ENCODE results near the gene SH3TC1.

Gene SH3TC1

DNA sequence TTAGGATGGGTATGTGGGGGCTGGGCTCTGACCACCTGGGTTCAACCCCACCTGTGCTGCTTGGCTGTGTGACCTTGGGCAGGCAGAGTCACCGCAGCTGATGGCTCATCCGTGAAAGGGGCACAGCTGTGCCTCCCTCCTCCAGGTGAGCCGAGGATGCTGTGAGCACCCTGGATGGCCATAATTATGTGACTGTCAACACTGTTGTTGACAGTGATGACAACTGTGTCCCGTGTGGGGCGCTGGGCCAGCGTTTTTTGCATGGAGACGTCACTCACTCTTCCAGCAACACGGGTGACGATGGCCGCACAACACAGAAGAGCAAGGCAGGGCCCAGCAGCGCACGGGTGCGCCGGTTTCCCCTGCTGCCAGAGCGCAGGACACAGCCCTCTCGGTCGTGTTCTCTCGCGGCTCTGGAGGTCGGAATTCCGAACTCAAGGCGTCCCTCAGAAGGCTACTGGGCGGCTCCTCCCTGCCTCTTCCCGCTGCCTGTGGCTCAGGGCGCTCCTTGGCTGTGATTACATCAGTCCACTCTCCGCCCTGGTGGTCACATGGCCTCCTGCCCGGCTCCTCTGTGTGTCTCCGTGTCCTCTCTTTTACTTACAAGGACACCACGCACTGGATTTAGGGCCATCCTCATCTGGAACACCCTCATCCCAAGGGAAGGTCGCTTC lies 1.3 kb downstream of the SH3TC1 start:
- no peak for DNase-seq (ENCODE audit: low spot score)

DNA sequence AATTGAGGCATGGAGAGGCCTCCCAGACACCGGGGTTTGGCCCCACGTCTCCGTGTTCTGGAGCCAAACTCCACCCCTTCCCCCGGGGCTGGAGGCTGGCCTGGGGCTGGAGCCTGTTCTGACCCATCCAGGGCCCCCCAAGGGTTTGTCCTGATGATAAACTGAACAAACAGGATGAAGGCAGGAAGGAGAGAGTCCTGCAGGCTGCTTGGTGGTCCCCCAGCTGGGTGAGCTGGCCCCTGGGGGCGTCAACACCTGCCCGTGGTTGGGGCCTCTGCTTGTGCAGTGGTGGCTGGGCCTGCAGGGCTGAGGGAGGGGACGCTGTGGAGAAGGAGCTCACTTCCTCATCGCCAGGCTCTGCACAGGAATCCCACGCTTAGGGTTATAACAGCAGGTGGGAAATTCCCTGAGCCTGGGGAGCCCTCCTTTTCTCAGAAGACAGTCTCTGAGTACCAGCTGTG lies 2.3 kb downstream of the SH3TC1 start:
- DNase-seq (ENCODE audit: low spot score): peak; percentile 81
- TF ChIP-seq, protein P1, sequence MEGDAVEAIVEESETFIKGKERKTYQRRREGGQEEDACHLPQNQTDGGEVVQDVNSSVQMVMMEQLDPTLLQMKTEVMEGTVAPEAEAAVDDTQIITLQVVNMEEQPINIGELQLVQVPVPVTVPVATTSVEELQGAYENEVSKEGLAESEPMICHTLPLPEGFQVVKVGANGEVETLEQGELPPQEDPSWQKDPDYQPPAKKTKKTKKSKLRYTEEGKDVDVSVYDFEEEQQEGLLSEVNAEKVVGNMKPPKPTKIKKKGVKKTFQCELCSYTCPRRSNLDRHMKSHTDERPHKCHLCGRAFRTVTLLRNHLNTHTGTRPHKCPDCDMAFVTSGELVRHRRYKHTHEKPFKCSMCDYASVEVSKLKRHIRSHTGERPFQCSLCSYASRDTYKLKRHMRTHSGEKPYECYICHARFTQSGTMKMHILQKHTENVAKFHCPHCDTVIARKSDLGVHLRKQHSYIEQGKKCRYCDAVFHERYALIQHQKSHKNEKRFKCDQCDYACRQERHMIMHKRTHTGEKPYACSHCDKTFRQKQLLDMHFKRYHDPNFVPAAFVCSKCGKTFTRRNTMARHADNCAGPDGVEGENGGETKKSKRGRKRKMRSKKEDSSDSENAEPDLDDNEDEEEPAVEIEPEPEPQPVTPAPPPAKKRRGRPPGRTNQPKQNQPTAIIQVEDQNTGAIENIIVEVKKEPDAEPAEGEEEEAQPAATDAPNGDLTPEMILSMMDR (IDR thresholded peaks at IDR 0.05; ENCODE audit: extremely low read depth, missing control alignments): no peak

More for the DNA sequence above, 1.3 kb downstream of the SH3TC1 start:
- TF ChIP-seq, protein P1 (IDR thresholded peaks at IDR 0.05; ENCODE audit: extremely low read depth, missing control alignments): no peak

DNA sequence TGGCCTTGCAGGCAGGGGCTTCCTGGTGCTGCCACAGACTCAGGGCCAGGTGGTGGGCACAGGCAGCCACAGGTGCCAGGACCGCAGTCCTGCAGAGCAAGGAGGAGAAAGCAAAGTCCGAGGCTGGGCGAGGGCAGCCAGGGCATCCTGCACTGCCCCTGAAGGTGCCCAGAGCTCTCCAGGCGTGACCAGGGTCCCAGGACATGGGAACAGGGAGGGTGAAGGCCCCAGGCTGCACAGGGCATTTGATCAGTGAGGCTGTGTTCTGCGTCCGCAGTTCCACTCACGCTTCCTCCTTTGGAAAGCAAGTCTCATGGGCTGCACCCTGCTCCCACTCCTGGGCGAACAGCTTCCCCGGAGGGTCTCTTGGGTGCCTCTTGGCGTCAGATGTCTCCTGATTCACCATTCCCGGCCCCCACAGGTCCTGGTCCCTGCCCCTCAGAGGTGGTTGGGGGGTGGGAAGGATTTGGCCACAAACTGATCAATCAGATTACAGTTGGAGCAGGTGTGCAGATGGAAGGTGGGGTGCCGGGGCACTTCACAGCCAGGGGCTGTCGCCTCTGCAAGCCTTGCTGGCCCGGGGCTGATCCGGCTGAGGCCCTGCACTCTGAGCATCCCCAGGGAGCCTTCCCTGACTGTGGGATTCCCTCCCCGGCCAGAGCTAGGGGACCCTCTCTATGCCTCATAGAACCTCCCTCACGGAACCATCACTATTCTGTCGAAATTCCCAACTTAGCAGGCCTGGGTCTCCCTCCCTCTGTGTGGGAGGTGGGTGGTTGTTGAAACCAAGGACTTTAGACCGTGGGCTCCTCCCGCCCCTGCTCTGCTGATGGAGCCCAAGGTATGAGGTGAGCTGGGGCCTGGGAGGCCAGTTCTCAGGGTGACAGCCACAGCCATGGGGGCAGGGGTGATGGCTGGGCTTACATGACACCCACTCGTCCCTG lies 3.3 kb downstream of the SH3TC1 start:
- TF ChIP-seq, protein P1 (IDR thresholded peaks at IDR 0.05; ENCODE audit: extremely low read depth, missing control alignments): no peak

DNA sequence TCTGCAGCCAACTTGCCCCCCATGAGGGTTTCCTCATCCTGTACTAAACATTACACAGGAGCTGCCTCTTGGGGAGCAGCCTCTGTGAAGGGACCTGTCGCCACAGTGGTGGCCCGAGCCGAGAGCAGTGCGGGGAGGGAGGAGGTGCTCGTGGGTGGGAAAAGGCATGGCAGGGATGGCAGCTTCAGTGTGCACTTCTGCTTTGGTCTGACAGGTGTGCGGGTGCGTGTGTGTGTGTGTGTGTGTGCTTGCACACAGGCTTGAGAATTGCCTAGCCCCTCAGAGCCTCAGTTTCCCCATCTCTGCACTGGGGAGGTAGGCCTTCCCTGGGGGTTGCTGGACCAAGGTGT lies 3.9 kb downstream of the SH3TC1 start:
- TF ChIP-seq, protein P1 (IDR thresholded peaks at IDR 0.05; ENCODE audit: extremely low read depth, missing control alignments): no peak
- no peak for DNase-seq (ENCODE audit: low spot score)

More for the DNA sequence above, 3.3 kb downstream of the SH3TC1 start:
- DNase-seq (ENCODE audit: low spot score): no peak

DNA sequence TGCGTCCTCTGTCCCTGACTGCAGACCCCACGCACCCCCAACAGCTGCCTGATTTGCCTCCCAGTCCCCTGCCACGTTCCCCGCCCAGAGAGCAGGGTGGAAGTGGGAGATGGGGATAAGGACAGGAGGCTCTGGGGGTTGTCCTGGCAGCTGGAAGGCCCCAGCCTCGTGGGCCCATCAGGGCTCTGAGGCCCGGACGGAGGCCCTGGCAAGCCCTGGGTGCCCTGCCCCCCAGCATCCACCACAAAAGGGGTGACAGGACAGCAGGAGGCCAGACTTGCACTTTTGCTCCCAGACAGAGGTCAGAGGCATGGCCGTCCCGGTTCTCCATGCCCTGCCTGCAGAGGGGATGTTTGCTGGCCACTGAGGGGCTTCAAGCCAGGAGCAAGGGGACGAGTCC lies 4.7 kb downstream of the SH3TC1 start:
- TF ChIP-seq, protein P1 (IDR thresholded peaks at IDR 0.05; ENCODE audit: extremely low read depth, missing control alignments): no peak
- DNase-seq (ENCODE audit: low spot score): no peak

DNA sequence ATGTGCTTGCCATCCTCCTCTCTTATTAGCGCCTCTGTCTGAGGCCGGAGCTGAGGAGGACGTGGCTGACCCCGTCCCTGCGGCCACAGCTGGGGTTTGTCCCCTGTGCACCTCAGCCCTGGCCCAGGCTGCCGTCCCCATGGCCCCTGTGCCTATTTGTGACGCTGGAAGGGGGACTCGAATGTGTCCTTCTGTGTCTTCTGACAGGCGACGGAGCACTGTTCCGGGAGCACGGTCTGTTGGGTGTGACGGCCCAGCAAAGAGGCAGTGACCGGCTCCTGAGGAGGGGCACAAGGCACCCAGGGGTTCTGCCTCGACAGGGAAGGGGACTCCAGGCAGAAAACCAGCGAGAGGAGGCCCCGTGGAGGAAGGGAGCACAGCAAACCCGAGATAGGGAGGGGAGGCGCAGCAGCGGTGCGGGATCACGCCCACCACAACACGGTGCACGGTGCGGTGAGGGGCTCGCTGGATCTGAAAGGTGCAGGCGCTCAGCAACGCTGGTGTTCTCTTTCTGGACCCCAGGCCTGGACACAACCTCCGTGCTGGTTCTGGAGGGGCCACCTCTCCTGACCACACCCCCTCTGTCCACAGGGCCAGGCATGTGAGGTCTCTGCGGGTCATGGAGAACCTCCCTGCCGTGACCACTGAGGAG lies 5.6 kb downstream of the SH3TC1 start:
- TF ChIP-seq, protein P1 (IDR thresholded peaks at IDR 0.05; ENCODE audit: extremely low read depth, missing control alignments): no peak
- no peak for DNase-seq (ENCODE audit: low spot score)
